ENCODE data around the gene SLC39A1. TPM values are rescaled to one million over a fixed set of nuclear protein-coding genes. Genes with fewer than 3 reads are reported as not detected.

SLC39A1 gene
- total and polyA plus RNA-seq, 9 of the 15 experiments (the other 6 are each of a cell fraction or from before 2014, with no cell fraction given): 9.9 to 81.1 (median 62.7) TPM

GRCh38 chr1:153958111-153958960 is 5.0 kb downstream of the SLC39A1 start, which contains the start of gene CRTC2 (continued):
- TF ChIP-seq ZNF407 (IDR thresholded peaks at IDR 0.05; ENCODE audit: low read depth): no peak; the same call in 1 of the 2 replicates
- TF ChIP-seq ZSCAN32 (CRISPR knock-in tag; IDR thresholded peaks at IDR 0.05): no peak
- TF ChIP-seq ZNF707 (CRISPR knock-in tag; conservative IDR thresholded peaks at IDR 0.05): no peak
- no peak for TF ChIP-seq RBM14 (IDR thresholded peaks at IDR 0.05; ENCODE audit: borderline replicate concordance, insufficient read depth, low read depth, low read length)
- TF ChIP-seq ZKSCAN1 (IDR thresholded peaks at IDR 0.05; ENCODE audit: low read depth, low read length): no peak
- TF ChIP-seq BRF1 (IDR thresholded peaks at IDR 0.05; ENCODE audit: borderline replicate concordance, extremely low read depth, insufficient read length): no peak
- no peak; the same call in 1 of the 2 replicates for TF ChIP-seq HOXB6 (CRISPR knock-in tag; IDR thresholded peaks at IDR 0.05; ENCODE audit: borderline replicate concordance)
- TF ChIP-seq SAP30 (IDR thresholded peaks at IDR 0.05; ENCODE audit: borderline replicate concordance, insufficient read depth, low read depth, low read length, poor library complexity, severe bottlenecking): peak; percentile 69
- no peak for TF ChIP-seq KDM5B (IDR thresholded peaks at IDR 0.05; ENCODE audit: insufficient replicate concordance, low read depth, low read length)
- 0 out of 2 replicates have a peak, but pooled peaks have one; percentile 14 for TF ChIP-seq MYNN (IDR thresholded peaks at IDR 0.05)
- TF ChIP-seq MYNN (CRISPR knock-in tag; IDR thresholded peaks at IDR 0.05): no peak
- peak; percentile 89 for TF ChIP-seq CREM (IDR thresholded peaks at IDR 0.05; ENCODE audit: low read depth)
- TF ChIP-seq HMGN3 (IDR thresholded peaks at IDR 0.05; ENCODE audit: borderline replicate concordance, extremely low read depth, insufficient read length, low read depth, low read length): peak; percentile 62
- TF ChIP-seq HNRNPUL1 (IDR thresholded peaks at IDR 0.05; ENCODE audit: low read length): no peak
- TF ChIP-seq PHB2 (IDR thresholded peaks at IDR 0.05; ENCODE audit: low read depth): no peak
- TF ChIP-seq, protein P1, sequence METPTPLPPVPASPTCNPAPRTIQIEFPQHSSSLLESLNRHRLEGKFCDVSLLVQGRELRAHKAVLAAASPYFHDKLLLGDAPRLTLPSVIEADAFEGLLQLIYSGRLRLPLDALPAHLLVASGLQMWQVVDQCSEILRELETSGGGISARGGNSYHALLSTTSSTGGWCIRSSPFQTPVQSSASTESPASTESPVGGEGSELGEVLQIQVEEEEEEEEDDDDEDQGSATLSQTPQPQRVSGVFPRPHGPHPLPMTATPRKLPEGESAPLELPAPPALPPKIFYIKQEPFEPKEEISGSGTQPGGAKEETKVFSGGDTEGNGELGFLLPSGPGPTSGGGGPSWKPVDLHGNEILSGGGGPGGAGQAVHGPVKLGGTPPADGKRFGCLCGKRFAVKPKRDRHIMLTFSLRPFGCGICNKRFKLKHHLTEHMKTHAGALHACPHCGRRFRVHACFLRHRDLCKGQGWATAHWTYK (CRISPR knock-in tag; IDR thresholded peaks at IDR 0.05): peak; percentile 82; the same call in 1 of the 2 replicates
- TF ChIP-seq PTRF (tag; IDR thresholded peaks at IDR 0.05): no peak
- peak; percentile 37; the same call in 1 of the 2 replicates for TF ChIP-seq MAFK (IDR thresholded peaks at IDR 0.05; ENCODE audit: low read length)
- TF ChIP-seq ZFX (CRISPR knock-in tag; IDR thresholded peaks at IDR 0.05): peak; percentile 96
